ENCODE data around the gene EDEM2. TPM values are rescaled to one million over a fixed set of nuclear protein-coding genes. Genes with fewer than 3 reads are reported as not detected.

Gene EDEM2
- total RNA-seq, 1 donor from 2014 or later: 40.1 TPM

GRCh38 chr20:35179292-35180212 is 32.4 kb upstream of the EDEM2 start:
- Mint-ChIP-seq H3K36me3 (ENCODE audit: insufficient read depth) (peaks cover 3% of the 10 kb centered on the region), H3K4me1 (ENCODE audit: low read depth) (peaks cover 9% of the 10 kb centered on the region), H3K9me3 (ENCODE audit: low read depth) (peaks cover 9% of the 10 kb centered on the region), H3K27me3 (no peaks in the 10 kb centered on the region), H3K4me3 (ENCODE audit: low read depth) (no peak overlapping the region), H3K27ac (no peak overlapping the region)
- no peak for DNase-seq (ENCODE audit: low spot score, unreplicated experiment)
- TF ChIP-seq CTCF (IDR thresholded peaks at IDR 0.05; ENCODE audit: unreplicated experiment): no peak

- peaks cover 4% of the 10 kb centered on the region for H3K9me3 Mint-ChIP-seq (ENCODE audit: low read depth)
- H3K4me1 Mint-ChIP-seq (ENCODE audit: low read depth): peaks cover 10% of the 10 kb centered on the region
- peaks cover 23% of the 10 kb centered on the region for H3K27me3 Mint-ChIP-seq
- peaks cover 3% of the 10 kb centered on the region for H3K36me3 Mint-ChIP-seq (ENCODE audit: insufficient read depth)
- H3K27ac Mint-ChIP-seq: peak overlapping the region; percentile 75
- TF ChIP-seq CTCF (IDR thresholded peaks at IDR 0.05; ENCODE audit: unreplicated experiment): no peak
- no peak overlapping the region for H3K4me3 Mint-ChIP-seq (ENCODE audit: low read depth)
- no peak for DNase-seq (ENCODE audit: low spot score, unreplicated experiment)
Observed at GRCh38 chr20:35176132-35176531, 29.0 kb upstream of the EDEM2 start.

GRCh38 chr20:35174458-35175216 is 27.5 kb upstream of the EDEM2 start:
- peaks cover 8% of the 10 kb centered on the region for H3K4me1 Mint-ChIP-seq (ENCODE audit: low read depth)
- no peak for TF ChIP-seq CTCF (IDR thresholded peaks at IDR 0.05; ENCODE audit: unreplicated experiment)
- peaks cover 23% of the 10 kb centered on the region for H3K27me3 Mint-ChIP-seq
- no peak for DNase-seq (ENCODE audit: low spot score, unreplicated experiment)
- peaks cover 4% of the 10 kb centered on the region for H3K9me3 Mint-ChIP-seq (ENCODE audit: low read depth)
- peaks cover 3% of the 10 kb centered on the region for H3K36me3 Mint-ChIP-seq (ENCODE audit: insufficient read depth)
- no peak overlapping the region for H3K4me3 Mint-ChIP-seq (ENCODE audit: low read depth)
- no peak overlapping the region for H3K27ac Mint-ChIP-seq

GRCh38 chr20:35173576-35174192 is 26.5 kb upstream of the EDEM2 start:
- no peak for TF ChIP-seq CTCF (IDR thresholded peaks at IDR 0.05; ENCODE audit: unreplicated experiment)
- Mint-ChIP-seq H3K36me3 (ENCODE audit: insufficient read depth) (peaks cover 3% of the 10 kb centered on the region), H3K27me3 (peaks cover 23% of the 10 kb centered on the region), H3K4me1 (ENCODE audit: low read depth) (peaks cover 6% of the 10 kb centered on the region), H3K27ac (no peak overlapping the region), H3K4me3 (ENCODE audit: low read depth) (no peak overlapping the region), H3K9me3 (ENCODE audit: low read depth) (peaks cover 4% of the 10 kb centered on the region)
- no peak for DNase-seq (ENCODE audit: low spot score, unreplicated experiment)

GRCh38 chr20:35172434-35172806 is 25.3 kb upstream of the EDEM2 start:
- no peak for TF ChIP-seq CTCF (IDR thresholded peaks at IDR 0.05; ENCODE audit: unreplicated experiment)
- peaks cover 3% of the 10 kb centered on the region for H3K36me3 Mint-ChIP-seq (ENCODE audit: insufficient read depth)
- peaks cover 23% of the 10 kb centered on the region for H3K27me3 Mint-ChIP-seq
- peaks cover 6% of the 10 kb centered on the region for H3K4me1 Mint-ChIP-seq (ENCODE audit: low read depth)
- no peak overlapping the region for H3K4me3 Mint-ChIP-seq (ENCODE audit: low read depth)
- H3K9me3 Mint-ChIP-seq (ENCODE audit: low read depth): peaks cover 4% of the 10 kb centered on the region
- no peak overlapping the region for H3K27ac Mint-ChIP-seq
- DNase-seq (ENCODE audit: low spot score, unreplicated experiment): no peak

Measured in progenitor cell of endocrine pancreas (in vitro differentiated cells).